Activated T-helper 9 cell treated with anti-CD3 and anti-CD28 coated beads, Interleukin-2, amount 50 U/mL, for 16 hours (primary cell): ENCODE data around the gene CACNA2D3.

Experiments
- DNase-seq: peaks from one replicate; pipeline ENCODE4 v3.0.0-alpha.2; 2020; ENCODE audit warnings: low read depth

Gene CACNA2D3

GRCh38 chr3:54918516-54918915, 796.2 kb downstream of the CACNA2D3 start:
- no peak for DNase-seq

GRCh38 chr3:54928046-54928770, 805.9 kb downstream of the CACNA2D3 start, which contains the start of gene LRTM1:
Gene LRTM1 (minus strand): TSS chr3:54928059. CDS start chr3:54927911, 148 bp downstream.
- no peak for DNase-seq

GRCh38 chr3:54931182-54931581, 808.8 kb downstream of the CACNA2D3 start:
- no peak for DNase-seq

GRCh38 chr3:54932606-54933005, 810.3 kb downstream of the CACNA2D3 start:
- no peak for DNase-seq

- no peak for DNase-seq
Measured at GRCh38 chr3:54935869-54936268, 813.5 kb downstream of the CACNA2D3 start.

GRCh38 chr3:54936561-54936960, 814.2 kb downstream of the CACNA2D3 start:
- no peak for DNase-seq

- DNase-seq = no peak
Measured at GRCh38 chr3:54939557-54940300, 817.4 kb downstream of the CACNA2D3 start.

- DNase-seq = no peak
Measured at GRCh38 chr3:54940971-54941370, 818.6 kb downstream of the CACNA2D3 start.

GRCh38 chr3:54941690-54942362, 819.5 kb downstream of the CACNA2D3 start:
- DNase-seq = no peak

GRCh38 chr3:54949491-54950044, 827.2 kb downstream of the CACNA2D3 start:
- DNase-seq = no peak

GRCh38 chr3:54950391-54951003, 828.1 kb downstream of the CACNA2D3 start:
- DNase-seq = no peak

- DNase-seq = no peak
Measured at GRCh38 chr3:54951405-54951804, 829.1 kb downstream of the CACNA2D3 start.

GRCh38 chr3:54954022-54954421, 831.7 kb downstream of the CACNA2D3 start:
- DNase-seq = no peak

- no peak for DNase-seq
Measured at GRCh38 chr3:54954521-54954920, 832.2 kb downstream of the CACNA2D3 start.

GRCh38 chr3:54955496-54955895, 833.1 kb downstream of the CACNA2D3 start:
- no peak for DNase-seq

- no peak for DNase-seq
Measured at GRCh38 chr3:54955941-54956340, 833.6 kb downstream of the CACNA2D3 start.

- no peak for DNase-seq
Measured at GRCh38 chr3:54957711-54958110, 835.4 kb downstream of the CACNA2D3 start.

- no peak for DNase-seq
Measured at GRCh38 chr3:54960082-54960481, 837.7 kb downstream of the CACNA2D3 start.

- DNase-seq = no peak
Measured at GRCh38 chr3:54960701-54961100, 838.3 kb downstream of the CACNA2D3 start.

GRCh38 chr3:54962200-54962599, 839.8 kb downstream of the CACNA2D3 start:
- DNase-seq = no peak

- no peak for DNase-seq
Measured at GRCh38 chr3:54963641-54964040, 841.3 kb downstream of the CACNA2D3 start.

- DNase-seq = no peak
Measured at GRCh38 chr3:54964081-54964480, 841.7 kb downstream of the CACNA2D3 start.
